Embryonic facial prominence (tissue), 1 donor: ENCODE data around the gene GALR1.
"Not testable (repeated sequence)": the region's sequence is repeated elsewhere in the genome, so short reads cannot be mapped to it uniquely, and the experiment has no call there.

Experiments used
- DNase-seq: peaks from one replicate; pipeline ENCODE4 v3.0.0-alpha.2; 2016; ENCODE audit errors: extremely low spot score

GALR1 gene

GRCh38 chr18:77250926-77251729 lies 1.5 kb downstream of the GALR1 start:
- DNase-seq = no peak

GRCh38 chr18:77251730-77252050 lies 2.0 kb downstream of the GALR1 start:
- DNase-seq = no peak

GRCh38 chr18:77254711-77255405 lies 5.2 kb downstream of the GALR1 start:
- DNase-seq = no peak

- DNase-seq = no peak
These were observed 5.9 kb downstream of the GALR1 start for GRCh38 chr18:77255426-77256105.

- no peak for DNase-seq
These were observed 13.2 kb downstream of the GALR1 start for GRCh38 chr18:77262643-77263465.

- no peak for DNase-seq
These were observed 13.8 kb downstream of the GALR1 start for GRCh38 chr18:77263466-77263763.

- DNase-seq = no peak
These were observed 18.3 kb downstream of the GALR1 start for GRCh38 chr18:77267969-77268368.

- DNase-seq = no peak
These were observed 18.8 kb downstream of the GALR1 start for GRCh38 chr18:77268456-77268855.

GRCh38 chr18:77271576-77272481 lies 22.2 kb downstream of the GALR1 start:
- no peak for DNase-seq

GRCh38 chr18:77290841-77291240 lies 41.2 kb downstream of the GALR1 start:
- DNase-seq = not testable (repeated sequence)

GRCh38 chr18:77298172-77298571 lies 48.5 kb downstream of the GALR1 start:
- no peak for DNase-seq

GRCh38 chr18:77299706-77300105 lies 50.1 kb downstream of the GALR1 start:
- DNase-seq = no peak

GRCh38 chr18:77300579-77300978 lies 50.9 kb downstream of the GALR1 start:
- DNase-seq = no peak

- no peak for DNase-seq
These were observed 54.6 kb downstream of the GALR1 start for GRCh38 chr18:77304268-77304667.

- no peak for DNase-seq
These were observed 56.0 kb downstream of the GALR1 start for GRCh38 chr18:77305676-77306075.

GRCh38 chr18:77308216-77308615 lies 58.6 kb downstream of the GALR1 start:
- no peak for DNase-seq

GRCh38 chr18:77314511-77314910 lies 64.9 kb downstream of the GALR1 start:
- no peak for DNase-seq

- no peak for DNase-seq
These were observed 65.3 kb downstream of the GALR1 start for GRCh38 chr18:77314952-77315351.

- DNase-seq = no peak
These were observed 66.4 kb downstream of the GALR1 start for GRCh38 chr18:77316008-77316407.

- DNase-seq = no peak
These were observed 67.0 kb downstream of the GALR1 start for GRCh38 chr18:77316641-77317040.

GRCh38 chr18:77320971-77321559 lies 71.4 kb downstream of the GALR1 start:
- no peak for DNase-seq
